Mucosa of stomach (tissue), 1 donor: ENCODE measurements around the gene FAM193A.
"Not testable (repeated sequence)": the region's sequence is repeated elsewhere in the genome, so short reads cannot be mapped to it uniquely, and the experiment has no call there.

Experiments used
- H3K27me3 ChIP-seq: one replicate; pipeline ENCODE4 v1.7.0; 2013; ENCODE audit warnings: mild to moderate bottlenecking, low read length; ENCODE audit not compliant: control insufficient read depth, insufficient read depth
- H3K36me3 ChIP-seq: one replicate; pipeline ENCODE4 v1.7.0; 2013; ENCODE audit warnings: low read length; ENCODE audit not compliant: control insufficient read depth, insufficient read depth
- H3K4me1 ChIP-seq: one replicate; pipeline ENCODE4 v1.7.0; 2013; ENCODE audit warnings: mild to moderate bottlenecking, low read length; ENCODE audit not compliant: control insufficient read depth, insufficient read depth
- H3K4me3 ChIP-seq: one replicate; pipeline ENCODE4 v1.7.0; 2013; ENCODE audit warnings: low read length
- H3K9ac ChIP-seq: one replicate; pipeline ENCODE4 v1.7.0; 2013; ENCODE audit warnings: mild to moderate bottlenecking, low read length, moderate library complexity
- H3K9me3 ChIP-seq: one replicate; pipeline ENCODE4 v1.7.0; 2013; ENCODE audit warnings: mild to moderate bottlenecking, low read length, moderate library complexity; ENCODE audit not compliant: control insufficient read depth
- donor health status: Pancreatic carcinoma.

The FAM193A gene

GRCh38 chr4:2714061-2714770, 177.8 kb downstream of the FAM193A start:
- no peaks in the 10 kb centered on the region for H3K36me3 ChIP-seq
- H3K9ac ChIP-seq: no peak overlapping the region
- H3K9me3 ChIP-seq: no peaks in the 10 kb centered on the region
- H3K27me3 ChIP-seq: no peaks in the 10 kb centered on the region
- no peak overlapping the region for H3K4me3 ChIP-seq
- peaks cover 12% of the 10 kb centered on the region for H3K4me1 ChIP-seq

- Histone ChIP-seq H3K27me3 (no peaks in the 10 kb centered on the region), H3K36me3 (no peaks in the 10 kb centered on the region), H3K4me3 (no peak overlapping the region), H3K9ac (no peak overlapping the region), H3K9me3 (no peaks in the 10 kb centered on the region), H3K4me1 (peaks cover 12% of the 10 kb centered on the region)
These were observed 178.5 kb downstream of the FAM193A start for GRCh38 chr4:2714918-2715317.

- H3K9ac ChIP-seq: no peak overlapping the region
- no peak overlapping the region for H3K4me3 ChIP-seq
- no peaks in the 10 kb centered on the region for H3K36me3 ChIP-seq
- peaks cover 12% of the 10 kb centered on the region for H3K4me1 ChIP-seq
- no peaks in the 10 kb centered on the region for H3K27me3 ChIP-seq
- H3K9me3 ChIP-seq: no peaks in the 10 kb centered on the region
These were observed 179.0 kb downstream of the FAM193A start for GRCh38 chr4:2715426-2715825.

DNA sequence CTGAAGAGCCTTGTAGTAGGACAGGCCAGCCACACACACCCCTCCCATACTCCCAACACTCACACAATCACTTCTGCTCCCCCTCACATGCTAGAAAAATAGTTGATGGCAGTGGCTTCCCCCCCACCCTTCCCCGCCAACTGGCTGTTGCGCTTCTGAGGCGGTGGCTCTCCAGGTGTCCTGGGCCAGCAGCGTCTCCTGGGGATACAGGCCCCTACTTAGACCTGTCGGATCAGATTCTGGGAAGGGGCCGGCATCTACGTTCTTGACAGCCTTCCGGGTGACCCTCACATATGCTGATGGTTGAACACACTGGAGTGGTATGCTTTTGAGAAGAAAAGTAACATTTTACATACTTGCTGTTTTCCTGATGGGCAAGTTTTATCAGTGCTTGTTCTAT, 179.8 kb downstream of the FAM193A start:
- no peak overlapping the region for H3K9ac ChIP-seq
- H3K4me3 ChIP-seq: no peak overlapping the region
- H3K9me3 ChIP-seq: no peaks in the 10 kb centered on the region
- H3K4me1 ChIP-seq: peaks cover 12% of the 10 kb centered on the region
- H3K27me3 ChIP-seq: no peaks in the 10 kb centered on the region
- no peaks in the 10 kb centered on the region for H3K36me3 ChIP-seq

- no peak overlapping the region for H3K9ac ChIP-seq
- no peaks in the 10 kb centered on the region for H3K27me3 ChIP-seq
- H3K36me3 ChIP-seq: peaks cover 8% of the 10 kb centered on the region
- H3K4me1 ChIP-seq: no peaks in the 10 kb centered on the region
- no peak overlapping the region for H3K4me3 ChIP-seq
- H3K9me3 ChIP-seq: no peaks in the 10 kb centered on the region
These were observed 185.1 kb downstream of the FAM193A start for GRCh38 chr4:2721586-2721985.

GRCh38 chr4:2722033-2722432, 185.6 kb downstream of the FAM193A start:
- H3K4me3 ChIP-seq: no peak overlapping the region
- H3K27me3 ChIP-seq: no peaks in the 10 kb centered on the region
- no peaks in the 10 kb centered on the region for H3K9me3 ChIP-seq
- no peaks in the 10 kb centered on the region for H3K4me1 ChIP-seq
- H3K36me3 ChIP-seq: peaks cover 8% of the 10 kb centered on the region
- no peak overlapping the region for H3K9ac ChIP-seq

DNA sequence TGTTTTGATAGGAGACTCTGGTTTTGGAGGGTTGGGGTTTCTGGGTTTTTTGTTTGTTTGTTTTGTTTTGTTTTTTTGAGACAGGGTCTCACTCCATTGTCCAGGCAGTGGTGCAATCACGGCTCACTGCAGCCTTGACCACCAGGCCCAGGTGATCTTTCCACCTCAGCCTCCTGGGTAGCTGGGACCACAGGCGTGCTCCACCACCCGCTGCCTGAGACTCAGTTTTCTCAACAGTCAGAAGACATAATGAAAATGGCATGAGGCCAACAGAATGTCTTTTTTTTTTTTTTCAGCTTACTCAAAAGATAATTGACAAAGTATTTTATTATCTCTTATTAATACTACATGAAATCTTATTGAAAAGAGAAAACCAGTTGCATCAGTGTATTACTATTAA, 187.3 kb downstream of the FAM193A start:
- H3K9me3 ChIP-seq: no peaks in the 10 kb centered on the region
- H3K9ac ChIP-seq: no peak overlapping the region
- peaks cover 8% of the 10 kb centered on the region for H3K36me3 ChIP-seq
- H3K27me3 ChIP-seq: no peaks in the 10 kb centered on the region
- H3K4me1 ChIP-seq: no peaks in the 10 kb centered on the region
- no peak overlapping the region for H3K4me3 ChIP-seq

- H3K4me1 ChIP-seq: no peaks in the 10 kb centered on the region
- no peak overlapping the region for H3K9ac ChIP-seq
- no peak overlapping the region for H3K4me3 ChIP-seq
- H3K27me3 ChIP-seq: no peaks in the 10 kb centered on the region
- H3K36me3 ChIP-seq: peaks cover 8% of the 10 kb centered on the region
- no peaks in the 10 kb centered on the region for H3K9me3 ChIP-seq
These were observed 188.9 kb downstream of the FAM193A start for GRCh38 chr4:2725380-2725779.

- H3K4me3 ChIP-seq, H3K27me3 ChIP-seq, H3K36me3 ChIP-seq, H3K4me1 ChIP-seq, H3K9ac ChIP-seq, H3K9me3 ChIP-seq: not testable (repeated sequence)
These were observed 190.4 kb downstream of the FAM193A start for GRCh38 chr4:2726881-2727280.

GRCh38 chr4:2728221-2728620, 191.8 kb downstream of the FAM193A start:
- no peaks in the 10 kb centered on the region for H3K9me3 ChIP-seq
- no peak overlapping the region for H3K9ac ChIP-seq
- H3K4me3 ChIP-seq: no peak overlapping the region
- H3K36me3 ChIP-seq: peaks cover 6% of the 10 kb centered on the region
- H3K4me1 ChIP-seq: no peaks in the 10 kb centered on the region
- no peaks in the 10 kb centered on the region for H3K27me3 ChIP-seq

DNA sequence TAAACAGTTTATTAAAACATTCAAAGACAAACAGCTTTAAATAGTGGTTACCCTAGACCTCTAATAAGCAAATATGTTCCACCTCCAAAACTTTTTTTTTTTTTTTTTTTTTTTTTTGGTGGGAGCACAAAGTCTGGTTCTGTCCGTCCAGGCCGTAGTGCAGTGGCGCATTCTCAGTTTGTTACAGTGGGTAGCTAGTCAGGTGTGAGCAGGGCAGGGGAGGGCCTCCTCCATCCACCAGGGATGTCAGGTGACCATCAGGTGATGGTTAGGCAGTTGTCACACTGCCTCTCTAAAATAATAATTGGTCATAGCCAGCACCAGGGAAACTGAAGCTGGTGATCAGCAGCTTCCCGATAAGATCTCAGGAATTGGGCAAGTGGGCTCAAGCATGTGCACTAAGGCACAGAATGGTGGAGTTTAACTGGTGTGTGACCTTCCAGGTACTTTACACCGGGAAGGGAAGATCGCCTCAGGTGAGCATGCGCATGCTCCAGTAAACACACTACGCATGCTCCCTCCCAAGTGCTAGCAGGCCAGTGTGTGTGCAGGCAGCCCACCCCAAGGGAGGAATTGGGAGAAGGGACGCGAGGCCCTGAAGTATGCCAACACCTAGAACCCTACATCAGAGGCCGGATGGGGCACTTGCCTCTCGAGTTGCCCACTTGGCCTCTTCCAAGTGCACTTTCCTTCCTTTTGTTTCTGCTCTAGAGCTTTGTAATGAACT, 192.5 kb downstream of the FAM193A start:
- Histone ChIP-seq H3K9ac (no peak overlapping the region), H3K27me3 (no peaks in the 10 kb centered on the region), H3K36me3 (peaks cover 6% of the 10 kb centered on the region), H3K4me3 (no peak overlapping the region), H3K4me1 (no peaks in the 10 kb centered on the region), H3K9me3 (no peaks in the 10 kb centered on the region)

DNA sequence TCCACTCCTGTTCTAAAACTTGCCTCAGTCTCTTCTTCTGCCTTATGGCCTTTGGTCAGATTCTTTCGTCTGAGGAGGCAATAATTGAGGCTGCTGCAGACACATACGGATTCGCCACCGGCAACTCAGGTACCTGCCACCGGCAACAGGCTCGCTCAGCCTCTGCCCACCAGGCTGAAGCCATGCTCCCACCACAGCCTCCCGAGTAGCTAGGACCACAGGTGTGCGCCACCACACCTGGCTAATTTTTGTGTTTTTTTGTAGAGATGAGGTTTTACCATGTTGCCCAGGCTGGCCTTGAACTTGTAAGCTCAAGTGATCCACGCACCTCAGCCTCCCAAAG, 193.1 kb downstream of the FAM193A start:
- Histone ChIP-seq H3K4me1 (no peaks in the 10 kb centered on the region), H3K27me3 (no peaks in the 10 kb centered on the region), H3K9me3 (no peaks in the 10 kb centered on the region), H3K36me3 (peaks cover 6% of the 10 kb centered on the region), H3K4me3 (no peak overlapping the region), H3K9ac (no peak overlapping the region)
